Measurements from ENCODE around the gene RANGAP1.
"Not testable (repeated sequence)": the region's sequence is repeated elsewhere in the genome, so short reads cannot be mapped to it uniquely, and the experiment has no call there.

RANGAP1 gene

GRCh38 chr22:41260871-41261270, 25.1 kb downstream of the RANGAP1 start:
- DNase-seq: no peak

- not testable (repeated sequence) for DNase-seq
Measured at GRCh38 chr22:41259756-41260155, 26.2 kb downstream of the RANGAP1 start.

DNA sequence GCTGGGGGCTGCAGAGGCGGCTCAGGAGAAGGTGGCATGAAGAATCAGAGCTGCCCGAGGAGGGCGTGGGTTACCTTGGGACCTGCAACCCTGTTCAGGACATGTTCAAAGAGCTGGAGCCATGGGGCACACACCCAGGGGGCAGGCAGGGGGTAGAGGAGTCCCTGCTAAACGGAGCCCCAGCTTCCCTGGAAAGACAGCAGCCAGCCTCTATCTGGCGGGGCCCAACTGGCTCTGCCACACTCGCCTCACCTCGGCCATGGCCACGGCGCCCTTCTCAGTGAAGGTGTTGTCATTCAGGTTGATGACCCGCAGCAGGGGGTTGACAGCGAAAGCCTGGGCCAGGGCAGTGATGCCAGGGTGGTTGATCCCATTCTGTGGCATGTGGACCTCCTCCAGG, 28.3 kb downstream of the RANGAP1 start:
- DNase-seq: no peak

GRCh38 chr22:41256254-41257253, 29.4 kb downstream of the RANGAP1 start:
- DNase-seq: no peak

DNA sequence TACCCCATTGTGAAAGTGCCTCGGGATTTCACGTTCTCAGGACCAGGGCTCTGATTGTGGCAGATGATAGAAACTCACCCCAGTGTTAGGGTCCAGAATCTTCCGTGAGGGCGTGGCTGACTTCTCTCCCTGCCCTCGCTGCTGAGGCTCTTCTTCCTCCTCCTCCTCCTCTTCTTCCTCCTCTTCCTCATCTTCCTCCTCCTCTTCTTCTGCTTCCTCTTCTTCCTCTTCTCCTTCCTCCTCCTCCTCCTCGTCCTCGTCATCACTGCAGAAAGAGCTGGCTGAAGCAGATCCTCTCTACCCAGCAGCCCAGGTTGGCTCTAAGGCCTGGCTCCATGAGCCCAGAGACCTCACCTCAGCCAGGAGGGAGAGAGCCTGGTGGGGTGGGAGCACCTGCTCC, 31.8 kb downstream of the RANGAP1 start:
- DNase-seq: no peak

- DNase-seq: no peak
Measured at GRCh38 chr22:41252365-41252764, 33.6 kb downstream of the RANGAP1 start.

GRCh38 chr22:41250127-41250526, 35.9 kb downstream of the RANGAP1 start:
- no peak for DNase-seq

DNA sequence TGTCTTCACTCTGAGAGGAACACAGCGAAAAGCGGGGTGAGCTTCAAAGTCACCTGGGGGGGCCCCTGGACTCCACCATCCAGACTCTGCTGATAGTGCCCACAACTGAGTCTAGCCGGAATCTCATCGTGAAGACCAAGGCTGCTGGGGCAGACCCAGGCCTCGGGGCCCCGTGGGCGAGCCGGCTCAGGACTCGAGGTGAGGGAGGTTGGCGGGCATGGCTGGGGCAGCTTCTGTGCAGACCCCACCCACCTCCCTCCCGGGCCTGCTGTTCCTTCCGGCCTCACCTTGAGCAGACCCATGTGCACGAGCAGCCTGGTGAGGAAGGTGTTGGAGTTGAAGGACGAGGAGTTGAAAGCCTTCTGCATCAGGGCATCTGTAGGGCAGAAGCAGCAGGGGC, 36.5 kb downstream of the RANGAP1 start:
- no peak for DNase-seq

- DNase-seq: no peak
Measured at GRCh38 chr22:41248758-41249157, 37.2 kb downstream of the RANGAP1 start.

DNA sequence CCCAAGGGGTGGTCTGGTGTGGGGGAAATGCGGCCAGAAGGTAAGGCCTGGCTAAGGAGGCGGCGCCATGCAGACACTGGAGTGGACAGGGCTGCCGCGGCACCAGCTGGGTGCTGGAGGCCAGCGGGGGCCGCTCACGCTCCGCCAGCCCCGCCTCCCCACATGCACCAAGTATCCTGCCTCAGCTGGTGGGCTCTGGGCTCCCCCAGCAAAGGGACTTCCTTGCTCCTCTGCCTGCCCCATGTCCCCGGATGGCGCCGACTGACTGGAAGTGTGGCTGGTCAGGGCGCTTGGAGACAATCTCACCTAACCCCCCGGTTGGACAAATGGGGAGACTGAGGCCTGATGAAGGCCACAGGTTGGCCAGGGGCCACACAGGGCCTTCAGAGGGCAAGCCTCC, 37.7 kb downstream of the RANGAP1 start:
- DNase-seq: no peak

DNA sequence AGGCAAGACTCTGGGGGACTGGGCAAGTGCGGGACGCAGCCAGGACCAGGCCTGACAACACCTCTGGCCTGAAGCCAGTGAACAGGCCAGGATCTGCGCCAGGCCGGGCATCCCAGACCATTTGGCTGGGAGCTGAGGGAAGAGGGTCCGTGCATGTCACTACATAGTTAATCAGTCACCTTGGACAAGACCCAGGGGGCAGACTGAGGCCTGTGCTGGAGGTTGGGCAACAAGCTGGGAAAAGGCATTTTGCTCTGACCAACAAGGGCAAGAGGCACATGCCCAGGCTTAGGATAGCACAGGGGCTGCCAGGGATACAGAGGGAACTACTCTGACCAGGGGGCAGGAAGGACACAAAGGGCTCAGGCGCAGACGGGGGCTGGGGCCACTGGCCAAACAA, 38.3 kb downstream of the RANGAP1 start:
- DNase-seq: no peak

GRCh38 chr22:41245917-41246499, 40.0 kb downstream of the RANGAP1 start:
- no peak for DNase-seq

- DNase-seq: no peak
Measured at GRCh38 chr22:41243361-41243760, 42.6 kb downstream of the RANGAP1 start.

DNA sequence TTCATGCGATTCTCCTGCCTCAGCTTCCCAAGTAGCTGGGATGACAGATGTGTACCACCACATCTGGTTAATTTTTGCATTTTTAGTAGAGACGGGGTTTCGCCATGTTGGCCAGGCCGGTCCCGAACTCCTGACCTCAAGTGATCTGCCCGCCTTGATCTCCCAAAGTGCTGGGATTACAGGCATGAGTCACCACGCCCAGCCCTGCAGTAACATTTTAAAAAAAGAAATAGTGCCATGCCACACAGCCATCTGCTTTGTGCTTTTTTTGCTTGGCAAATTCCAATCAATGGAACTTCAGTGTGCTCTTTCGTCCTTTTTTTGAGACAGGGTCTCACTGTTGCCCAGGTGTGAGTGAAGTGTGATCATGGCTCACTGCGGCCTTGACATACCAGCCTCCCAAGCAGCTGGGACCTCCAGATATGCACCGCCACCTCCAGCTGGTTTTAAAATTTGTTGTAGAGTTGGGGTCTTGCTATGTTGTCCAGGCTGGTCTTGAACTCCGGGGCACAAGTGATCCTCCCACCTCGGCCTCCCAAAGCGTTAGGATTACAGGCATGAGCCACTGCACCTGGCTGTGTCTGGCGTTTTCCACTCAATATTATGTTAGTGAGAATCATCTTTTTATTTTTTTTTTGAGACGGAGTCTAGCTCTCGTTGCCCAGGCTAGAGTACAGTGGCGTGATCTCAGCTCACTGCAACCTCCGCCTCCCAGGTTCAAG, 43.4 kb downstream of the RANGAP1 start:
- no peak for DNase-seq

GRCh38 chr22:41241133-41241676, 44.8 kb downstream of the RANGAP1 start:
- no peak for DNase-seq

DNA sequence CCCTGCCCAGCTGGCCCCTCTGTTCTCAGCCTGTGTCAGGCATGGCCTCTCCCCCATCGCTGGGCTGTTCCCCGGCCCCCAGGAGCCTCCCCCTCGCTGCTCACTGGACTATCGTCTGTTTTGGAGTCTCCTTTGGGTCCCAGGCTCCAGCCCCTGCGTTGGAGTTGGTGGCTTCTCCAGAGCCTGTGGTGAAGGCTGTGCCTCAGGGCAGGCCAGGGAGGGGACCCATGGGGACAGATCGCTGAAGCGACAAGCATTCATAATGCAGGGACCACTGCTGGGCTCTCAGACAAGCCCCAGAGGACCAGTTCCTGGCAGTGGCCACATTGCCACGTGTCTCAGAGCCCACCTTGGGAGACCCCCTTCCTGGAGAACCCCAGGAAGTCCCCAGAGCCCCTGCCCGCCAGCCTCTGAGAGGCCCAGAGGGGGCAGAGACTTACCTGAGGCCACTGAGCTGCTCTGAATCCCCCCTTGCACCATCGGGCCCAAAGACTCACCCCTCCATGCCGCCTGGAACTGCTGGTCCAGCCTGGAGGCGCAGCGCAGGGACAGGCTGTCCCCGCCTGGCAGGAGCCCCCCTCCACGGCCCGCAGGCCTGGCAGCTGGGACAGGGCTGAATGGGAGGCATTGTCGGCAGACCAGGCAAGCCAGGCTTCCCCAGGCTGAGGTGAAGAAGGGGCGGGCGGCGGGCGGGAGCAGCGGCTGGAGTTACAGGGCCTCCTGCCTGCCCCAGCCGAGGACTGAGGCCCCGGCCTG, 45.4 kb downstream of the RANGAP1 start, which contains the start of gene CHADL:
TSS of gene CHADL (minus strand) at position 555 of the 756 bp plus-strand sequence. CDS start at position 505, 50 bp downstream.
- DNase-seq: peak; percentile 39

- no peak for DNase-seq
Measured at GRCh38 chr22:41239443-41240128, 46.4 kb downstream of the RANGAP1 start.

GRCh38 chr22:41238570-41239442, 47.2 kb downstream of the RANGAP1 start:
- DNase-seq: no peak

DNA sequence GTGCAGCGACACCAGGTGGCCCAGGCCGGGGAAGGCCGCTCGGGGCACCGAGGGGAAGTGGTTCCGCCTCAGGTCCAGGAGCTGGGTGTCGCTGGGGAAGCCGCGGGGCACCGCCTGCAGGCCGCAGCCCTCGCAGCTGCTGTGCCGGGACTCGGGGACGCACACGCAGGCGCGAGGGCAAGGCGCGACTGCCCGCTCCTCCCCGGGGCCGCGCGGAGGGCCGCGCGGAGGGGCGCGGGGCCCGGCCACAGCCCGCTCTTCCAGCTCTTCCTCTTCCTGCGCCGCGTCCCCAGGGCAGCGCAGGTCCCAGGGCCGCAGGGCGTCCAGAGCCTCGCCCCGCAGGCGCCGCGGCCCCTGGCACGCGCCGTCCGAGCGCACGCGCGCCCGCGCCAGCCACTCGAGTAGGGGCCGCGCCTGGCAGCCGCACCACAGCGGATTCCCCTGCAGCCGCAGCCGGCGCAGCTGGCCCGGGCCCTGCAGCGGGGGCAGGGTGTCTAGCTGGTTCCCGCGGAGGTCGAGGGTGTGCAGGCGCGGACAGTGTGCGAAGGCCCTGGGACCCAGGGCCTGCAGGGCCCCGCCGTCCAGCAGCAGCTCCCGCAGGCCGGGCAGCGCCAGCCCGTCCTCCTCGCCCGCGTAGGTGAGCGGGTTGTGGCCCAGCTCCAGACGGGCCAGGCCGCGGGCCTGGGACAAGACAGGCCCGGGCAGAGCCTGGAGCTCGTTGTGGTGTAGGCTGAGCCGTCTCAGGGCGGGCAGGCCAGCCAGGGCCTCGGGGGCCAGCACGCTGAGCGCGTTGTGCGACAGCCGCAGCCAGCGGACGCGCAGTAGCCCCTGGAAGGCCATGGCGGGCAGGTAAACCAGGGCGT, 48.0 kb downstream of the RANGAP1 start:
- peak; percentile 80 for DNase-seq
